ENCODE measurements around the gene MAEL.

MAEL gene

DNA sequence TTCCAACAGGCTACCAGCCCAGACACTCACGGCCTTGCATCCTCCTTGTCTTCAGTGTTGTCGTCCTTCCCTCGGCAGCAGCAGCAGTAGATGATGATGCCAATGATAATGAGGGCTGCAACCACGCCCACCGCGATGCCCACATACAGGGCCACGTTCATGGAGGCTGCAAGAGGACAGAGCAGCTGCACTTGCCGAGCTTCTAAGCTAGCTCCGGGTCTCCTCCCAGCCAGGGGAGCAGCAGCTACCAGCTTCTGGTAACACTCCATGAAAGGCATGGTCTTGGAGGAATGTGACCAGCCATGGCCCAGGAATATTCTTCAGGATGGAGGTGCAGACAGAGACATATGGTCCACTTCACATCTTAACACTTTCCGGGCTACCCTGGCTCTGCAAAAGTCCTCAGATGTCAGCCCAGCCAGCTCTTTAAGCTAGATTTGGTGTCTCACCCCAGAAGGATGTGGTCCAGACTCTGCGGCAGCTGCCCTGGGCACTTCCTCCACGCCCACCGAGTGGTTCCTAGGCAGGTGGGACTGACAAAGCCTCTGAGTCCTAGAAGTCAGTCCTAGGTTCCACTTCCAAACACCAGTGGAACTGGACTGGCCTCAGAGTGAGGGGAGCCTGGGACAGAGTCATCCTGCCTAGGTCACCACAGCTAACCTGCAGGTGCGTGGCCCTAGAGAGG lies 66.0 kb downstream of the MAEL start:
- no peak for TF ChIP-seq SIN3A (IDR thresholded peaks at IDR 0.05; ENCODE audit: borderline replicate concordance, insufficient read depth, low read length)
- no peak for TF ChIP-seq REST (IDR thresholded peaks at IDR 0.05; ENCODE audit: insufficient read depth in 1 of 2, low read depth in 2 of 2, low read length in 2 of 2)
- no peak for TF ChIP-seq TAF1 (IDR thresholded peaks at IDR 0.05; ENCODE audit: borderline replicate concordance, insufficient read depth, low read length)
- no peak for TF ChIP-seq POLR2AphosphoS5 (IDR thresholded peaks at IDR 0.05; ENCODE audit: low read depth, low read length)

DNA sequence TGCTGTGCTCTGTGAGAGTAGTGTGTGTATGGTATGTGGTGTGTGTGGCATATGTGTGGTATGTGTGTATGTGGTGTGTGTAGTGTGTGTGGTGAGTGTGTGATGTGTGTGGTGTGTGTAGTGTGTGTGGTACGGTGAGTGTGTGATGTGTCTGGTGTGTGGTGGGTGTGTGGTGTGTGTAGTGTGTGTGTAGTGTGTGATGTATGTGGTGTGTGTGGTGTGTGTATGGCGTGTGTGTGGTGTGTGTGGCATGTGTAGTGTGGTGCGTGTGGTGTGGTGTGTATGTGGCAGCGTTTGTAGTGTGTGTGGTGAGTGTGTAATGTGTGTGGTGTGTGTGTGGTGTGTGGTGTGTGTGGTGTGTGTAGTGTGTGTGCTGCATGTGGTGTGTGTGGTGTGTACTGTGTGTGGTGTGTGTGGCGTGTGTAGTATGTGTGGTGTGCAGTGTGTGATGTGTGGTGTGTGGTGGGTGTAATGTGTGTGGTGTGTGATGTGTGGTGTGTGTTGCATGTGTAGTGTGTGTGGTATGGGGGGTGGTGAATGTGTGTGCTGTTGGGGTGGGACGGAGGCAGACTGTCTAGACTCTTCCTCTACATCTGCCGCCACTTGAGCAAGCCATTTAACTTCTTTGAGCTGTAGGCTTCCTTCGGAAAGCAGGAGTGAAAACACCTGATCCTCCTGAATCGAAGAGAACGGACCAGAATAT lies 67.6 kb downstream of the MAEL start:
- no peak for TF ChIP-seq POLR2AphosphoS5 (IDR thresholded peaks at IDR 0.05; ENCODE audit: low read depth, low read length)

GRCh38 chr1:167057241-167057688 lies 68.2 kb downstream of the MAEL start:
- TF ChIP-seq FOXP2 (optimal IDR thresholded peaks at IDR 0.05; ENCODE audit: borderline replicate concordance, extremely low read depth, extremely low read length, insufficient read depth): no peak

- TF ChIP-seq FOXP2 (optimal IDR thresholded peaks at IDR 0.05; ENCODE audit: borderline replicate concordance, extremely low read depth, extremely low read length, insufficient read depth) (no peak), TAF1 (IDR thresholded peaks at IDR 0.05; ENCODE audit: borderline replicate concordance, insufficient read depth, low read length) (no peak), REST (IDR thresholded peaks at IDR 0.05; ENCODE audit: insufficient read depth in 1 of 2, low read depth in 2 of 2, low read length in 2 of 2) (no peak), POLR2AphosphoS5 (IDR thresholded peaks at IDR 0.05; ENCODE audit: low read depth, low read length) (no peak), SIN3A (IDR thresholded peaks at IDR 0.05; ENCODE audit: borderline replicate concordance, insufficient read depth, low read length) (no peak)
These were observed 70.1 kb downstream of the MAEL start for GRCh38 chr1:167059045-167059808.

- TF ChIP-seq POLR2AphosphoS5 (IDR thresholded peaks at IDR 0.05; ENCODE audit: low read depth, low read length) (no peak), REST (IDR thresholded peaks at IDR 0.05; ENCODE audit: insufficient read depth in 1 of 2, low read depth in 2 of 2, low read length in 2 of 2) (no peak), FOXP2 (optimal IDR thresholded peaks at IDR 0.05; ENCODE audit: borderline replicate concordance, extremely low read depth, extremely low read length, insufficient read depth) (no peak), SIN3A (IDR thresholded peaks at IDR 0.05; ENCODE audit: borderline replicate concordance, insufficient read depth, low read length) (no peak), TAF1 (IDR thresholded peaks at IDR 0.05; ENCODE audit: borderline replicate concordance, insufficient read depth, low read length) (no peak)
These were observed 70.7 kb downstream of the MAEL start for GRCh38 chr1:167059809-167060107.

All from PFSK-1 (cell line).